D721Med (cell line): ENCODE results near the gene SYNE1.

Experiments used
- DNase-seq: peaks from one replicate; pipeline ENCODE4 v3.0.0; 2011; ENCODE audit warnings: low spot score; ENCODE audit not compliant: insufficient read length
- FAIRE-seq: peaks from 2 replicates; lab custom pipeline; 2011; peaks lifted over from hg19 to GRCh38; lab: Jason Lieb, UNC
- CTCF ChIP-seq: IDR thresholded peaks from 2 replicates; pipeline ENCODE4 v1.5.1; 2012; ENCODE audit warnings: mild to moderate bottlenecking, control low read depth; ENCODE audit not compliant: insufficient read depth; ENCODE audit errors: missing control alignments

The SYNE1 gene

GRCh38 chr6:152164957-152165356 is 472.2 kb downstream of the SYNE1 start:
- FAIRE-seq (no peak), DNase-seq (no peak)
- TF ChIP-seq CTCF: no peak

- no peak for DNase-seq
- no peak for FAIRE-seq
- TF ChIP-seq CTCF: no peak
These were observed 475.7 kb downstream of the SYNE1 start for GRCh38 chr6:152161501-152161900.

GRCh38 chr6:152160346-152160745 is 476.8 kb downstream of the SYNE1 start:
- FAIRE-seq (no peak), DNase-seq (no peak)
- TF ChIP-seq CTCF: no peak

- no peak for DNase-seq
- TF ChIP-seq CTCF: no peak
- FAIRE-seq: no peak
These were observed 481.4 kb downstream of the SYNE1 start for GRCh38 chr6:152155792-152156191.

- DNase-seq (no peak), FAIRE-seq (no peak)
- TF ChIP-seq CTCF: no peak
These were observed 482.4 kb downstream of the SYNE1 start for GRCh38 chr6:152154559-152155356.

- DNase-seq (no peak), FAIRE-seq (no peak)
- TF ChIP-seq CTCF: no peak
These were observed 485.2 kb downstream of the SYNE1 start for GRCh38 chr6:152151920-152152319.

GRCh38 chr6:152150196-152150595 is 487.0 kb downstream of the SYNE1 start:
- FAIRE-seq: no peak

More at GRCh38 chr6:152150196-152150595, 487.0 kb downstream of the SYNE1 start:
- TF ChIP-seq CTCF: no peak
- no peak for DNase-seq
